Activated CD4-positive, alpha-beta T cell treated with anti-CD3 and anti-CD28 coated beads for 24 hours (primary cell): Measurements from ENCODE around the gene UBXN2A.
A peak's percentile ranks its signal among the peaks of the same experiment; 100 is the strongest.

ENCODE experiments used
- DNase-seq, 2 donors: peaks; one replicate each; pipeline ENCODE4 v3.0.0-alpha.2; 2020; ENCODE audit warnings: low read depth in 2 of 2

UBXN2A gene, protein sequence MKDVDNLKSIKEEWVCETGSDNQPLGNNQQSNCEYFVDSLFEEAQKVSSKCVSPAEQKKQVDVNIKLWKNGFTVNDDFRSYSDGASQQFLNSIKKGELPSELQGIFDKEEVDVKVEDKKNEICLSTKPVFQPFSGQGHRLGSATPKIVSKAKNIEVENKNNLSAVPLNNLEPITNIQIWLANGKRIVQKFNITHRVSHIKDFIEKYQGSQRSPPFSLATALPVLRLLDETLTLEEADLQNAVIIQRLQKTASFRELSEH

DNA sequence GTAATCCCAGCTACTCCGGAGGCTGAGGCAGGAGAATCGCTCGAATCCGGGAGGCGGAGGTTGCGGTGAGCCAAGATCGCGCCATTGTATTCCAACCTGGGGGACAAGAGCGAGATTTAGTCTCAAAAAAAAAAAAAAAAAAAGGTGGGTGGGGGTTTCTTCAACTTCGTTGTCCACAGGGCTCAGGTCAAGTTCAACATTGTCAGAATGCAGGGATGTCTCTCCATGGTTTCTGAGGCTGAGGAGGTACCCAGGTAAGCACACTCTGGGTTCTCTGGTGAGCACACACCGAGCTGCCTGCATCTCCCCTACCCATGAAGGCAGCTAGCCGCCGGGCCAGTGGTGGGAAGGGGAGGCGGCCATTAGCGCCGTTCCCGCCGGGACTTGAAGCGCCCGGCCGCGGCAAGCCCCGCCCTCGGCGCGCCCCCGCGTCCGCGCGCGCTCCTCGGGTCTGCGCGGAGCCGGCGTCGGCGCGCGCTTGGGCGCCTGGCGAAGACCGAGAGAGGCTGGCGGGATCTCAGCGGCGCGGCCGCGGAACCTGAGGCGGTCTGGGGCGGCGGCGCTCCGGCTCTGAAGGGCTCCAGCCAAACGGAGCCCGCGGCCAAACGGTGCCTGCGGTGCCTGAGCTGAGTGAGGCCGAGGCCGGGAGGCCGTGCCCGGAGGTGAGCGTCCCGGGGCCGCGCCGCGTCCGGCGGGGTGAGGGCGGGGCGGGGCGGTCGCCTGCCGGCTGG lies at the start of gene UBXN2A:
Gene UBXN2A (plus strand): TSS at position 477 of the 731 bp plus-strand sequence. CDS start 17,852 bp downstream, outside the sequence.
- DNase-seq = peak; percentile 54 to 56

DNA sequence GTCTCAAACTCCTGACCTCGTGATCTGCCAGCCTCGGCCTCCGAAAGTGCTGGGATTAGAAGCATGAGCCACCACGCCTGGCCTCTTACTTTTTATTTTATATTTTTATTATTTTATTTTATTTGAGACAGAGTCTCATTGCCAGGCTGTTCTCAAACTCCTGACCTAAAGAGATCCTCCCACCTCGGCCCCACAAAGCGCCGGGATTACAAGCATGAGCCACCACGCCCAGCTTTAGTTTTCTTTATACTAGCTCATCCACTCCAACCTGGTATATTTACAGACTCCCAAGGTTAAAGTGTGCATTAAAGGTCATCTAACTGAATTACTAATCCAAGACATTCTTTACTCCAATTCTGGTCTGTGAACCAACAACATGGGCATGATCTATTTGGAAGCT lies 40.1 kb upstream of the UBXN2A start:
- DNase-seq = no peak

DNA sequence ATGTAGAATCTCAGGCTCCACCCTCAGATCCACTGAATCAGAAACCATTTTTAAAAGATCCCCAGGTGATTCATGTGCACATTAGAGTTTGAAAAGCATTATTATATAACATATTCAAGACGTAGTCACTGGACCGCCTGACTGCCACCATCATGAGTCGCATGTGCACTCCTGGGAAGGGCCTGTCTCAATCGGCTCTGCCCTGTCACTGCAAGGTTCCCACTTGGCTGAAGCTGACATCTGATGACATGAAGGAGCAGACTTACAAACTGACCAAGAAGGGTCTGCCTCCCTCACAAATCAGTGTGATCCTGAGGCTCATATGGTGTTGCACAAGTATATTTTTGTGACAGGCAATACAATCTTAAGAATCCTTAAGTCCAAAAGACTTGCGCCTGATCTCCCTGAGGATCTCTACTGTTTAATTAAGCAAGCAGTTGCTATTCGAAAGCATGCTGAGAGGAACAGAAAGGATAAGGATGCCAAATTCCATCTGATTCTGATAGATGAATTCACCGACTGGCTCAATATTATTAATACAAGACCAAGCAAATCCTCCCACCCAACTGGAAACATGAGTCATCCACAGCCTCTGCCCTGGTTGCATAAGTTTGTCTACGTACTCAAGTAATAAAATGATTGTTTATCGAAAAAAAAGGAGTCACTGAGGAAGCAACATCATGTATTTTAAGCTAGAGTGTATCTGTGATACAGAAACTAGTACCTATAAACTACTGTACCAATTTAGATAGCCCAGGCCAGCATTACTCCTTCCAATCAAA lies 39.5 kb upstream of the UBXN2A start:
- no peak for DNase-seq

- no peak for DNase-seq
Observed at GRCh38 chr2:23901966-23902846, 38.1 kb upstream of the UBXN2A start.

GRCh38 chr2:23903034-23903433 lies 37.2 kb upstream of the UBXN2A start:
- no peak for DNase-seq

DNA sequence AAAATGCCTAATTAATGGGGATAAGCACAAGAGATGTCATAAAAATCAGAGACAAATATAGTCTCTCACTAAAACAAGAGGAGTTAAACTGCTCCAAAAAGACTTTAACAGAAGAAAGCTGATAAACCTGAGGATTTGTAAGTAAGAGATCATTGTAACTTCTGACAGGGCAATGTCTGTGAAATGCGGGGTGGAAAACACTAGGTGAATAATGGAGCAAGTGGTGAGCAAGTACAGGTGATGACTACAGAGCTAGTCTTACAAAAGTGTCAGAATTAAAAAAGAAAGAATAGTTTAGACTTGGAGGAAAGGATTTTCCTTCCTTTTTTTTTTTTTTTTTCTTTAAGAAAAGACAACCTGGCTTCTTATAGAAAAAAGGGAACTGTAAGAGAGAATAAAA lies 36.0 kb upstream of the UBXN2A start:
- no peak for DNase-seq

GRCh38 chr2:23904692-23905091 lies 35.6 kb upstream of the UBXN2A start:
- no peak for DNase-seq

GRCh38 chr2:23905155-23905554 lies 35.1 kb upstream of the UBXN2A start:
- no peak for DNase-seq

DNA sequence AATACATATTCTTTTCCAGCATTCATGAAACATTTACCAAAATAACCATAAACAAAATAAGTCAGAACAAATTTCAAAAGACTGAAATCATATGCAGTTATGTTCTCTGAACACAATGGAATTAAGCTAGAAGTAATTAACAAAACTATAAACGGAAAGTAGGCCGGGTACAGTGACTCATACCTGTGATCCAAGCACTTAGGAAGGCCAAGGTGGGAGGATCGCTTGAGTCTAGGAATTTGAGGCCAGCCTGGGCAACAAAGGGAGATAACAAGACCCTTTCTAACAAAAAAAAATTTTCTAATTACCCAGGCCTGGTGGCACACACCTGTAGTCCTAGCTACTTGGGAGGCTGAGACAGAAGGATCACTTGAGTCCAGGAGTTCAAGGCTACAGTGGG lies 28.2 kb upstream of the UBXN2A start:
- no peak for DNase-seq

- no peak for DNase-seq
Observed at GRCh38 chr2:23915327-23915726, 24.9 kb upstream of the UBXN2A start.

GRCh38 chr2:23916727-23917405 lies 23.4 kb upstream of the UBXN2A start:
- no peak for DNase-seq

- no peak for DNase-seq
Observed at GRCh38 chr2:23918837-23919489, 21.3 kb upstream of the UBXN2A start.

GRCh38 chr2:23924589-23925359 lies 15.5 kb upstream of the UBXN2A start:
- no peak for DNase-seq

- peak in 1 of 2 donors; percentile 34 for DNase-seq
Observed at GRCh38 chr2:23925702-23926289, 14.5 kb upstream of the UBXN2A start.

- peak in 1 of 2 donors; percentile 11 for DNase-seq
Observed at GRCh38 chr2:23926290-23926749, 13.9 kb upstream of the UBXN2A start.

- DNase-seq = peak; percentile 83 to 89
Observed at GRCh38 chr2:23926750-23927571, 13.3 kb upstream of the UBXN2A start, which contains the start of gene ATAD2B. Gene ATAD2B (minus strand): TSS chr2:23927123. CDS start chr2:23926770, 353 bp downstream.

- DNase-seq = no peak
Observed at GRCh38 chr2:23934259-23934658, 6.0 kb upstream of the UBXN2A start.
